Brain microvascular endothelial cell (primary cell): Measurements from ENCODE around the gene RIBC1.
A peak's percentile ranks its signal among the peaks of the same experiment; 100 is the strongest.

ENCODE experiments used
- DNase-seq: peaks from one replicate; pipeline ENCODE4 v3.0.0-alpha.2; 2020
- H3K27ac ChIP-seq: fragments of 250-450 bp; sonication (Bioruptor Pico); 2 replicates; pipeline ENCODE4 v1.5.1; 2020; ENCODE audit warnings: mild to moderate bottlenecking, moderate library complexity
- H3K27me3 ChIP-seq: fragments of 250-450 bp; sonication (Bioruptor Pico); replicated peaks from 2 replicates; pipeline ENCODE4 v1.5.1; 2020; ENCODE audit warnings: mild to moderate bottlenecking
- H3K36me3 ChIP-seq: fragments of 250-450 bp; sonication (Bioruptor Pico); replicated peaks from 2 replicates; pipeline ENCODE4 v1.5.1; 2020; ENCODE audit warnings: mild to moderate bottlenecking
- H3K4me3 ChIP-seq: 2 replicates; pipeline ENCODE4 v1.5.1; 2011; ENCODE audit warnings: low read depth, mild to moderate bottlenecking, control low read depth, low read length, moderate library complexity
- CTCF ChIP-seq: IDR thresholded peaks from 2 replicates; pipeline ENCODE4 v1.5.1; 2011; ENCODE audit warnings: low read depth, mild to moderate bottlenecking, moderate library complexity, low read length, control low read depth, inconsistent platforms; ENCODE audit errors: missing control alignments
- in situ Hi-C: cut with HindIII; loops from 2 replicates; pipeline ENCODE4 v1.10.0; 2017; ENCODE audit warnings: low sequenced_read_pairs, low pct_ligation_motif_present

Gene RIBC1

GRCh38 chrX:53438174-53438831 lies 15.6 kb downstream of the RIBC1 start:
- no peaks in the 10 kb centered on the region for H3K27me3 ChIP-seq
- no peak overlapping the region for H3K27ac ChIP-seq
- in situ Hi-C loops, result no loop called here
- H3K4me3 ChIP-seq, result no peak overlapping the region
- no peak for DNase-seq
- TF ChIP-seq CTCF, result no peak
- H3K36me3 ChIP-seq, result no peaks in the 10 kb centered on the region

- Histone ChIP-seq H3K27me3 (no peaks in the 10 kb centered on the region), H3K36me3 (no peaks in the 10 kb centered on the region), H3K4me3 (no peak overlapping the region), H3K27ac (no peak overlapping the region)
- in situ Hi-C loops, result no loop called here
- DNase-seq, result no peak
- TF ChIP-seq CTCF, result no peak
Observed at GRCh38 chrX:53438832-53439230, 16.2 kb downstream of the RIBC1 start.

GRCh38 chrX:53440101-53440500 lies 17.4 kb downstream of the RIBC1 start:
- H3K27me3 ChIP-seq, result no peaks in the 10 kb centered on the region
- no peak overlapping the region for H3K4me3 ChIP-seq
- in situ Hi-C loops, result no loop called here
- H3K27ac ChIP-seq, result no peak overlapping the region
- H3K36me3 ChIP-seq, result no peaks in the 10 kb centered on the region
- DNase-seq, result no peak
- no peak for TF ChIP-seq CTCF

GRCh38 chrX:53440621-53441517 lies 18.2 kb downstream of the RIBC1 start:
- no peaks in the 10 kb centered on the region for H3K36me3 ChIP-seq
- H3K27me3 ChIP-seq, result no peaks in the 10 kb centered on the region
- H3K4me3 ChIP-seq, result peak overlapping the region; percentile 53
- in situ Hi-C loops, result no loop called here
- TF ChIP-seq CTCF, result no peak
- no peak overlapping the region for H3K27ac ChIP-seq
- peak; percentile 24 for DNase-seq

- no peak for TF ChIP-seq CTCF
Observed at GRCh38 chrX:53441531-53442321, 19.1 kb downstream of the RIBC1 start.

More at GRCh38 chrX:53441531-53442321, 19.1 kb downstream of the RIBC1 start:
- Histone ChIP-seq H3K36me3 (no peaks in the 10 kb centered on the region), H3K27me3 (no peaks in the 10 kb centered on the region), H3K4me3 (peak overlapping the region; percentile 53), H3K27ac (no peak overlapping the region)
- DNase-seq, result peak; percentile 37
- in situ Hi-C loops, result no loop called here
